Activated CD4-positive, alpha-beta T cell treated with anti-CD3 and anti-CD28 coated beads, Interleukin-2, amount 10 ng/mL, durations not matched to agents 7 days and 5 days (primary cell): ENCODE data around the gene ARMH1. TPM values are rescaled to one million over a fixed set of nuclear protein-coding genes. Genes with fewer than 3 reads are reported as not detected.
"Not testable (repeated sequence)": the region's sequence is repeated elsewhere in the genome, so short reads cannot be mapped to it uniquely, and the experiment has no call there.

Experiments used
- CTCF ChIA-PET: fragments of 350-600 bp; sonication (Branson Sonifier 250); formaldehyde crosslinking; loops from one replicate; lab custom pipeline; 2021; ENCODE audit warnings: antibody characterized with exemption; lab: Charles Lee
- POLR2A ChIA-PET: fragments of 350-600 bp; sonication (Branson Sonifier 250); formaldehyde crosslinking; loops from one replicate; lab custom pipeline; 2021; ENCODE audit warnings: antibody characterized with exemption; lab: Charles Lee
- DNase-seq: peaks from one replicate; pipeline ENCODE4 v3.0.0-alpha.2; 2020
- H3K27ac Mint-ChIP-seq: one replicate; pipeline ENCODE4 v1.8.0; 2021; ENCODE audit warnings: mild to moderate bottlenecking, moderate library complexity, mixed read lengths
- H3K27me3 Mint-ChIP-seq: one replicate; pipeline ENCODE4 v1.8.0; 2021; ENCODE audit warnings: mixed read lengths
- H3K36me3 Mint-ChIP-seq: one replicate; pipeline ENCODE4 v1.8.0; 2021; ENCODE audit warnings: low read depth, mixed read lengths
- H3K4me1 Mint-ChIP-seq: one replicate; pipeline ENCODE4 v1.8.0; 2021; ENCODE audit warnings: mixed read lengths
- H3K4me3 Mint-ChIP-seq: one replicate; pipeline ENCODE4 v1.8.0; 2021; ENCODE audit warnings: mild to moderate bottlenecking, moderate library complexity, mixed read lengths
- H3K9me3 Mint-ChIP-seq: one replicate; pipeline ENCODE4 v1.8.0; 2021; ENCODE audit warnings: mixed read lengths
- total RNA-seq, 2 experiments: library from RNA; stranded (reverse); gene quantifications; one replicate each; pipeline ENCODE4 v1.2.3, GENCODE V29; 2021

Gene ARMH1
- total RNA-seq, 2 experiments from 2014 or later, result 47.4 to 50.7 TPM

DNA sequence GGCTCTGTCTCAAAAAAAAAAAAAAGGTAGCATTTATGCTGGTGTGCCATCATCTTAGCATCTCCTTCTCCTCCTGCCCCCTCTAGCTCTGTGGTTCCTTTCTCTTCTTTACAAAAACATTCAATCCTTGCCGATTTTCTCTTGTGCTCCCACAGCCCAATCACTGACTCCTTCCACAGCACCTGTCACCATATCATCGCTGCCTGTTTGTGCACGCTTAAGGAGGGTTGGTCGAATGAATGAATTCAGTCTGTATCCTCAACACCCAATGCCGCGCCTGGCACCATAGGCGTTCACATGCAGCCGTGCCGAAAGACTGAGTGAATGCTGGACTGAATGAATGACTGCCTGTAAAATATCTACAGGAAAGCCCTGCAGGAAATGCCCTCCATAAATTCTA, 48.5 kb downstream of the ARMH1 start:
- CTCF ChIA-PET, result interaction anchor here (0.9 to 4.2 kb wide), 2 partner anchors 12 to 62 kb away, joined by 3 to 29 read pairs; no protein-coding TSS in a partner anchor
- H3K9me3 Mint-ChIP-seq, result no peaks in the 10 kb centered on the region
- H3K4me3 Mint-ChIP-seq, result peak overlapping the region; percentile 64
- H3K36me3 Mint-ChIP-seq, result peaks cover 8% of the 10 kb centered on the region
- H3K4me1 Mint-ChIP-seq, result peaks cover 69% of the 10 kb centered on the region
- H3K27ac Mint-ChIP-seq, result peak overlapping the region; percentile 97
- POLR2A ChIA-PET, result interaction anchor here (0.6 to 2.0 kb wide), 2 partner anchors 86 to 780 kb away, joined by 3 to 31 read pairs; partner anchors contain the start of genes BTBD19 and DYNLT4
- DNase-seq, result peak; percentile 29
- no peaks in the 10 kb centered on the region for H3K27me3 Mint-ChIP-seq

DNA sequence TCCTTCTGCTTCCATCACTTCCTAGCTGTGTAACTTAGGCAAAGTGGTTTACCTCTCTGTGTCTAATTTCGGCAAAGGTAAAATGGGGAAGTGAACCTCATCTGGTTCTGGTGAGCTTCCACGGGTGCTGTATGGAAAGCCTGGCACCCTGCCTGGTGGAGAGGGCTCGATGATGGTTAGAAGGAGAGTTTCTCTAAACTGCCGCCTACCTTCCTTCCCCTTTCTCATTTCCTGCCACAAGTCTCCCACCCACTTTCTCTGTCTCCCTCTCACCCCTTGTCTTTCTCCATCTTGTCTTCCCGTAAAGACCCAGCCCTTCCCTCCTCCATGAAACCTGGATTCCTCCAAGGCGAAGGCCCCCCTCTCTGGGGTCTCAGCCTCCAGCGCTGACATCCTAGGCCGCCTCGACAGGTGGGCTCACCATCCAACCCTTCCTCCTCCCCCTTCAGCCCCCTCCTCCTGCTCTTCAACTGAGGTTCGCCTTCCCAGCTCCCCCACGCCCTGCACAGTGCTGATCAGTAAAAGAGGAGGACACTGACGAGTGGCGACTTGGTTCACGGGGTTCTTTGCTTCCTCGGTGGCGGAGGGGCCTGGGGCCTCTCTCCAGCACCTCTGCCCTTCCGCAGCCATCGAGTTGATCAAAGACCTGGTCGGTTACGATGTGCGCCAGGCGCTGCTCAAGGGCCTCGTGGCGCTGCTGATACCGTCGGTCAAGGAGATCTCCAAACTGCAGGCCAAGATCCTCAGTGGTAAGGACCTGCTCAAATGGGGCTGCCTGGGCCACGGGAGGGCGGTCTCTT, 49.2 kb downstream of the ARMH1 start:
- no peaks in the 10 kb centered on the region for H3K27me3 Mint-ChIP-seq
- ChIA-PET POLR2A (interaction anchor here (0.6 kb wide), 1 partner anchor 779 kb away, joined by 3 read pairs; no protein-coding TSS in a partner anchor), CTCF (interaction anchor here (0.9 to 4.2 kb wide), 2 partner anchors 11 to 62 kb away, joined by 3 to 29 read pairs; no protein-coding TSS in a partner anchor)
- peak overlapping the region; percentile 64 for H3K4me3 Mint-ChIP-seq
- peak; percentile 39 for DNase-seq
- H3K36me3 Mint-ChIP-seq, result peaks cover 8% of the 10 kb centered on the region
- H3K27ac Mint-ChIP-seq, result peak overlapping the region; percentile 97
- no peaks in the 10 kb centered on the region for H3K9me3 Mint-ChIP-seq
- peaks cover 68% of the 10 kb centered on the region for H3K4me1 Mint-ChIP-seq

DNA sequence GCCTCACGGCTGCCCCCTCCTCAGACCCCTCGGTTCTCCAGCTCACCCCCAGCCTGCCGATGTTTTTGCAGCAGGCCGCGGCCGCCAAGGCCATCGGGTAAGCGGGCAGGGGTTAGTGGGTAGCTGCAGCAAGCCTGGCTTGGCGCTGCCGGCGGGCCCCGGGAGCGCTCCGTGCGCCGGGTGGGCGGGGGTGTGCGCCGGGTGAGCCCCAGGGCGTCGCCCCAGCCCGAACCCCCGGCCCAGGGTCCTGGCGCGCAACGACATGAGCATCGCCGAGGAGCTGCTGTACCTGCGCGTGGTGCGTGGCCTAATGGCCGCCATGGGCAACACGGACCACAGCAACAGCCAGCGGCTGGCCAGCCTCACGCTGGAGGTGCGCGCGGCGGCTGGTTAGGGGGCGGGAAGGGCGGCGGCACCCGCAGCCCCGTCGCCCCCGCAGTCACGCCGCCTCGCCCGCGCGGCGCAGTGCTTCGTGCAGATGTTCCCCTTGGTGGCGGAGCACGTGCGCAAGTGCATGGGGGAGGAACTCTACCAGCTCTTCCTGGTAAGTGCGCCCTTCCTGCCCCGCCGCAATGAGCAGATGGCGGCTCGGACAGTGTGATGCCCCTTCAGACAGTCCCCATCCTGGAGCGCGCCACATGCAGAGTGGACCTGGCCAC, 49.9 kb downstream of the ARMH1 start:
- DNase-seq, result no peak
- ChIA-PET CTCF (interaction anchor here (4.2 kb wide), 1 partner anchor 10 kb away, joined by 29 read pairs; no protein-coding TSS in a partner anchor), POLR2A (no interaction called here)
- no peaks in the 10 kb centered on the region for H3K9me3 Mint-ChIP-seq
- no peak overlapping the region for H3K27ac Mint-ChIP-seq
- H3K27me3 Mint-ChIP-seq, result no peaks in the 10 kb centered on the region
- H3K36me3 Mint-ChIP-seq, result peaks cover 8% of the 10 kb centered on the region
- peak overlapping the region; percentile 64 for H3K4me3 Mint-ChIP-seq
- peaks cover 66% of the 10 kb centered on the region for H3K4me1 Mint-ChIP-seq

DNA sequence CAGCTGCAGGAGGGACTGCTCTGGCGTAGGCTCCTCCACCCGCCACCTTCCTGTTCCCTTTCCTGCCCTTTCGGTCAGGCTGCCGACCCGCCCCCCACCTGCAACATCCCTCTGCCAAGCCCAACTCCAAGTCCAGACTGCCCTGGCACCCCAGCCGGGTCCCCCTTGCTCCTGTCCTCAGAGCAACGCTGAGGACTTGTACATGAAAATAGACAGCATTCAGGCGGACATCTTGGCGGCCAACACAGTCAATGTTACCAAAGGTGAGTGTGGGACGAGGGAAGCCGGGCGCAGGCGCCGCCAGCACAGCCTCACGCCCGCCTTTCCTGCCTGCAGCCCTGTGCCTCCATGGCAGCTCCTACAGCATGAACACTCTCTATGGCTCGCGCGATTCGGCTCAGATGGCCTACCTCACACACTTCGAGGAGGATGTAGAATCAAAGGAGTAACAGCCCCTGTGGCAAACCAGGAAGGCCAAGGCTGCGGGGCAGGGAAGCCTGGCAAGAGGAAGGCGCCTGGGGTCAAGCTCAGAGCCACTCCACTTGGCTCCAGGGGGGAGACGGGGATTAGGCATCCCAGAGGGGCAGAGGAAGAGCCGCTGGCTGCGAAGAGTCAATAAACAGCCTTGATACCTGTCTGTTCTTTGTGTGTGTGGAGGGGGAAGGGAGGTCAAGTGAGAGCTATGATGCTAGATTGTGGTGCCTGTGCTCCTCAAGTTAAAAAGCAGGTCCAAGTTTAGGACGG, 50.6 kb downstream of the ARMH1 start:
- H3K27ac Mint-ChIP-seq, result peak overlapping the region; percentile 76
- H3K9me3 Mint-ChIP-seq, result no peaks in the 10 kb centered on the region
- peak overlapping the region; percentile 51 for H3K4me3 Mint-ChIP-seq
- H3K4me1 Mint-ChIP-seq, result peaks cover 64% of the 10 kb centered on the region
- DNase-seq, result no peak
- no peaks in the 10 kb centered on the region for H3K27me3 Mint-ChIP-seq
- POLR2A ChIA-PET, result no interaction called here
- H3K36me3 Mint-ChIP-seq, result peaks cover 8% of the 10 kb centered on the region
- CTCF ChIA-PET, result no interaction called here

GRCh38 chr1:44730741-44731512, 56.4 kb downstream of the ARMH1 start, which contains the start of gene RNU5D-1:
TSS of gene RNU5D-1 (minus strand) at chr1:44731170.
- Mint-ChIP-seq H3K4me3 (peak within 1 kb of the TSS; percentile 61), H3K27me3 (no peaks in the 10 kb centered on the region), H3K27ac (peak within 1 kb of the TSS; percentile 99), H3K4me1 (peaks cover 47% of the 10 kb centered on the region), H3K9me3 (no peaks in the 10 kb centered on the region), H3K36me3 (no peaks in the 10 kb centered on the region)
- CTCF ChIA-PET, result interaction anchor here (0.6 to 3.2 kb wide), 35 partner anchors 10 to 1361 kb away, joined by 3 to 19 read pairs (median 4); partner anchors contain the start of genes BEST4, PLK3, RPS8 and UROD
- DNase-seq, result peak; percentile 96
- POLR2A ChIA-PET, result interaction anchor here (0.6 to 3.5 kb wide), 13 partner anchors 10 to 283 kb away, joined by 3 to 128 read pairs (median 4); partner anchors contain the start of genes BEST4, PLK3 and RPS8

- Mint-ChIP-seq H3K9me3 (no peaks in the 10 kb centered on the region), H3K27me3 (no peaks in the 10 kb centered on the region), H3K4me3 (no peak overlapping the region), H3K4me1 (peaks cover 34% of the 10 kb centered on the region), H3K36me3 (no peaks in the 10 kb centered on the region), H3K27ac (no peak overlapping the region)
- POLR2A ChIA-PET, result no interaction called here
- no peak for DNase-seq
- CTCF ChIA-PET, result interaction anchor here (1.0 to 4.4 kb wide), 3 partner anchors 11 to 53 kb away, joined by 3 to 29 read pairs (median 3); no protein-coding TSS in a partner anchor
Observed at GRCh38 chr1:44733365-44733764, 58.9 kb downstream of the ARMH1 start.

GRCh38 chr1:44733784-44734183, 59.3 kb downstream of the ARMH1 start:
- CTCF ChIA-PET, result interaction anchor here (1.0 to 4.4 kb wide), 3 partner anchors 11 to 53 kb away, joined by 3 to 29 read pairs (median 3); no protein-coding TSS in a partner anchor
- Mint-ChIP-seq H3K27ac (no peak overlapping the region), H3K27me3 (no peaks in the 10 kb centered on the region), H3K4me3 (no peak overlapping the region), H3K36me3 (no peaks in the 10 kb centered on the region), H3K9me3 (no peaks in the 10 kb centered on the region), H3K4me1 (peaks cover 34% of the 10 kb centered on the region)
- POLR2A ChIA-PET, result no interaction called here
- no peak for DNase-seq

- no peak for DNase-seq
- Mint-ChIP-seq H3K36me3 (peaks cover 10% of the 10 kb centered on the region), H3K27ac (no peak overlapping the region), H3K27me3 (no peaks in the 10 kb centered on the region), H3K9me3 (no peaks in the 10 kb centered on the region), H3K4me3 (no peak overlapping the region), H3K4me1 (peaks cover 33% of the 10 kb centered on the region)
- CTCF ChIA-PET, result interaction anchor here (0.6 to 4.4 kb wide), 4 partner anchors 8 to 64 kb away, joined by 3 to 29 read pairs (median 4); partner anchors contain the start of gene PLK3
- POLR2A ChIA-PET, result no interaction called here
Observed at GRCh38 chr1:44735992-44736391, 61.5 kb downstream of the ARMH1 start.

DNA sequence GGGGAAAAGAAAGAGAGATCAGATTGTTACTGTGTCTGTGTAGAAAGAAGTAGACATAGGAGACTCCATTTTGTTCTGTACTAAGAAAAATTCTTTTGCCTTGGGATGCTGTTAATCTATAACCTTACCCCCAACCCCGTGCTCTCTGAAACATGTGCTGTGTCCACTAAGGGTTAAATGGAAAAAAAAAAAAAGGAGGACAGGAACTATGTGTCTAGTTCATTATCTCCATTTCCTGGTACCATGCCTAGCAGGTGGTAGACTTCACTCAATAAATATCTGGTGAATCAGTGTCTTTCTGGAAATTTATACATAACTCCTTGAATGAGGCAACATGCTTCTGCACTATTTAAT, 64.4 kb downstream of the ARMH1 start:
- H3K9me3 Mint-ChIP-seq, POLR2A ChIA-PET, CTCF ChIA-PET, DNase-seq, H3K27me3 Mint-ChIP-seq: not testable (repeated sequence)
- peaks cover 35% of the 10 kb centered on the region for H3K4me1 Mint-ChIP-seq
- H3K4me3 Mint-ChIP-seq, result peak overlapping the region; percentile 93
- H3K36me3 Mint-ChIP-seq, result peaks cover 24% of the 10 kb centered on the region
- peak overlapping the region; percentile 92 for H3K27ac Mint-ChIP-seq

DNA sequence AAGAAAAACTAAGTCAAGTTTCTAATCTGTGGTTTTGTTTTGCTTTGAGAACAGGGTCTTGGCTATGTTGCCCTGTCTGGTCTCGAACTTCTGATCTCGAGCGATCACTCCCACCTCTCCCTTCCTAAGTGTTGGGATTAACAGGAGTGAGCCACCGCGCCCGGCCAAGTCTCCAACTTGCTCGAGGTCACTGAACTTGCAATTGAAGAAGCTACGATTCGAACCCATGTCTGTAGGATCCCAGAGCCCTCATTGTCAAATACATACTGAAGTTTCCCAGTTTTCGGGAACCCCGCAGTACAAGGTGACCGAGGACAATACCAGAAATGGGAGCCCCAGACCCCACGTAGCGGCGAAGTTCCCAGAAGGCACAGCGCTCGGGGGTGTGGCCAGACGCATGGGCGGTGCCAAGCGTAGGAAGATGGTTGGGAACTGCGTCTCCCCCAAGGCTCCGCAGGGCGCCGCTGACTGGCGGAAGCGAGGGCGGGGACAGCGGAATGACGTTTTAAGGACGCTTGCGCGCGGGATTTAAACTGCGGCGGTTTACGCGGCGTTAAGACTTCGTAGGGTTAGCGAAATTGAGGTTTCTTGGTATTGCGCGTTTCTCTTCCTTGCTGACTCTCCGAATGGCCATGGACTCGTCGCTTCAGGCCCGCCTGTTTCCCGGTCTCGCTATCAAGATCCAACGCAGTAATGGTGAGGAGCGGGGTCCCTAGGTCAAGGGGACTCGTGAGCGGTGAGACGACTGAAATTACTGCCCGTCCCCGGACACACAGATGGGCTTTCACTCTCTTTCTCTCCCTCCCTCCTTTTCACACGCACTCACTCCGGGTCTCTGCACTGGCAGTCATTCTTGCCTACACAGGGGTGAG, 65.0 kb downstream of the ARMH1 start, which contains the start of gene KIF2C:
KIF2C (plus strand) TSS at position 531 of the 872 bp plus-strand sequence; CDS start at position 627, 96 bp downstream.
- no peaks in the 10 kb centered on the region for H3K27me3 Mint-ChIP-seq
- H3K36me3 Mint-ChIP-seq, result peaks cover 30% of the 10 kb centered on the region
- DNase-seq, result peak; percentile 97
- H3K4me3 Mint-ChIP-seq, result peak within 1 kb of the TSS; percentile 93
- no peaks in the 10 kb centered on the region for H3K9me3 Mint-ChIP-seq
- H3K27ac Mint-ChIP-seq, result peak within 1 kb of the TSS; percentile 92
- H3K4me1 Mint-ChIP-seq, result peaks cover 40% of the 10 kb centered on the region
- CTCF ChIA-PET, result interaction anchor here (1.6 to 1.9 kb wide), 2 partner anchors 8 to 36 kb away, joined by 5 to 12 read pairs; partner anchors contain the start of genes RNU5D-1 and RPS8
- POLR2A ChIA-PET, result interaction anchor here (1.0 to 1.1 kb wide), 2 partner anchors 18 to 20 kb away, joined by 3 to 4 read pairs; no protein-coding TSS in a partner anchor
